Left colon (tissue), 2 donors: ENCODE measurements around the gene BRD2. TPM values are rescaled to one million over a fixed set of nuclear protein-coding genes. Genes with fewer than 3 reads are reported as not detected.
"Not testable (repeated sequence)": the region's sequence is repeated elsewhere in the genome, so short reads cannot be mapped to it uniquely, and the experiment has no call there.

ENCODE experiments used
- ATAC-seq: fragments of 200-7000 bp; cut with Tn5 transposase; one replicate; pipeline ENCODE4 v1.9.1; 2020; ENCODE audit warnings: mild to moderate bottlenecking, moderate library complexity
- DNase-seq, 2 donors: peaks; one replicate each; pipeline ENCODE4 v3.0.0-alpha.2; 2020
- intact Hi-C, 2 donors: fragments of 100-400 bp; cut with DNase I in 1 of 2; cut with micrococcal nuclease in 1 of 2; formaldehyde crosslinking; loops; one replicate each; pipeline versions ENCODE4 v1.11.2 to v1.14.0; 2022; cut with DNase I, micrococcal nuclease
- long read RNA-seq: library from polyadenylated mRNA; unstranded; transcript quantifications from one replicate; pipeline ENCODE4 v2.0.0, GENCODE V29; 2021
- total RNA-seq, 2 donors: library from RNA; stranded (reverse); fragmentation: NEBNext Ultra II Directional; extraction: Animal tissue kit (Norgen Biotek cat#: 25700); gene quantifications; one replicate each; pipeline ENCODE4 v1.2.1, GENCODE V29; 2021
- donor health status: DM: no; HTN: no; CAD: no.
- donor health status: DM: yes; HTN: yes; CAD: no.

The BRD2 gene
- total RNA-seq: 100 to 1,000 TPM; 128 TPM
- long read RNA-seq, transcript BRD2-219 (9 exons, 2,338 nt): major isoform, 16 of 42 reads
- long read RNA-seq, partial matches to known transcripts: 21 of 42 reads
- long read RNA-seq, other reads (novel, unspliced or antisense): 2 of 42 reads

DNA sequence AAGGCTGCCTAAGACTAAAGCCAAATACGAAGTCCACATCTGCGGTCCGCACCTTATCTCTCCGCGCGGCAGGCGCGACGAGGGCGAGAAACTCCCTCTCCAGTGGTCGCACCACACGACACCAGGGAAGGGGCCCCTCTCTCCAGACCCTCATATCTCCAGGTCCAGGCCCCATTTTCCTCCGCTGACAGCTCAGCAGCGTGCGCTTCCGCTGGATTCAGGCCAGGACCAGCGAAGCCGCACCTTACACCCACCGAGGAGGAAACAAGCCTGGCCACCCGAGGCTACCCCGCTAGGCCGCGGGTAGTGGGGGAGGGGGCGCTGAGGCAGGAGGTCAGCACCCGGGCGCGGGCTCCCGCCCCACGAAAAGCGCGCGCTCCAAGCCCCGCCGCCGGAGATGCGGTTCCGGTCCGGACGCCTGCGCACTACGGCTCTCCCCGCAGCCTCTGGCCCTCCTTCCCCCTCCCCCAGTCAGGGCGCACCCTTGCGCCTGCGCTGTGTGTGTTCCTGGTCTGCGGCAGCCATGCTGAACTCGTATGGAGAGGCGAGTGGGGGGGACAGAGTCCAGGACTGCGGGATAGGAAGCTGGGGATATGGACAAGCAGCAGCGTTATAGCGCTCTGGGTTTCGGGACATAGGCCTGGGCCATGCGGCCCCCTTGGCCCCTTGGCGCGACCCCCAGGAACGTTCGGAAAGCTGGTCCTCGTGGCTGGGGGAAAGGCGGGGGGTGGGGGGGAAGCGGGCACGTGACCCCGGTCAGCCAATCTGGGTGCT, at the start of gene BRD2:
BRD2 (plus strand) TSS at position 502 of the 774 bp plus-strand sequence. CDS start 4,305 bp downstream, outside the sequence.
- DNase-seq (peak; percentile 95 to 97), ATAC-seq (peak; percentile 61)
- intact Hi-C loops: no loop called here

- DNase-seq (no peak), ATAC-seq (peak; percentile 66)
- intact Hi-C loops: no loop called here
Observed at GRCh38 chr6:32920715-32921114, 47.7 kb upstream of the BRD2 start.

DNA sequence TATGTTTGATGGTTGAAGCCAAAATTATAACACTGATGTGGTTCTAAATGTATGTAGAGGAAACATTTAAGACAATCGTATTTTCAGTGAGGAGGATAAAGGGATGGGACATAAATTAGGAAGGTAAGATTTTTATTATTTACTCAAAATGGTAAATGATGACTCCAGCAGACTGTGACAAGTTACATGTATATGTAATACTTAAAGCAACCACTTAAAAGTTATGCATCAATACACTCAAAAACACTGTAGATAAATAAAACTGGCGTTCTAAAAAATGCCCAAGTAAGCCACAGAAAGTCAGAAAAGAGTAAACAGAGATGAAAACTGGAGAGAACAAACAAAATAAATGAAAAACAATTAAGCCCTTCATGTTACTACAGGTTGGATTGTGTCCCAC, 46.3 kb upstream of the BRD2 start:
- intact Hi-C loops: no loop called here
- no peak for ATAC-seq
- no peak for DNase-seq

DNA sequence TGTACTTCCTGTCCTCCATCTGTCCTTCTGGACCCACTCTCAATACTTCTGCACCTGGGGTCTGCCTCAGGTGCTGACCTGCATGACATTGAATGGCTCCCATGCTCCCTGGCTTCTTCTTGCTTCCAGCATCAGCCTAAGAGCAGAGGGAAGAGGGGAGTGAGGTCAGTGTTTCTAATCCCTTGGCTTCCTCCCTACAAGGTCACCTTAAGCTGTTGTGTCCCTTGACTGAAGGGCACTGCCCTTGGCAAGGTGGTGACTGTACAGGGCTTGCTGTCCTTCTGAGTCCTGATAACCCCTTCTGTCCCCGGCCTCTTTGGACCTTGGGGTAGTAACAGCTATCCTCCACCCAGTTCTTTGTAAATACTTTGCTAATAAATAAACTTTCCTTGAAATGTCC, 37.2 kb upstream of the BRD2 start:
- intact Hi-C loops: loop anchor here (5.0 to 10.0 kb wide), 3 partner anchors 44 to 54 kb away; no protein-coding TSS in a partner anchor
- DNase-seq (no peak), ATAC-seq (no peak)

GRCh38 chr6:32932132-32932868, 36.1 kb upstream of the BRD2 start:
- no peak for ATAC-seq
- no peak for DNase-seq
- intact Hi-C loops: loop anchor here (5.0 to 10.0 kb wide), 3 partner anchors 45 to 53 kb away; no protein-coding TSS in a partner anchor

- intact Hi-C loops: loop anchor here (5.0 to 10.0 kb wide), 3 partner anchors 46 to 51 kb away; no protein-coding TSS in a partner anchor
- DNase-seq (peak; percentile 65 to 91), ATAC-seq (peak; percentile 79)
Observed at GRCh38 chr6:32933661-32934085, 34.7 kb upstream of the BRD2 start.

DNA sequence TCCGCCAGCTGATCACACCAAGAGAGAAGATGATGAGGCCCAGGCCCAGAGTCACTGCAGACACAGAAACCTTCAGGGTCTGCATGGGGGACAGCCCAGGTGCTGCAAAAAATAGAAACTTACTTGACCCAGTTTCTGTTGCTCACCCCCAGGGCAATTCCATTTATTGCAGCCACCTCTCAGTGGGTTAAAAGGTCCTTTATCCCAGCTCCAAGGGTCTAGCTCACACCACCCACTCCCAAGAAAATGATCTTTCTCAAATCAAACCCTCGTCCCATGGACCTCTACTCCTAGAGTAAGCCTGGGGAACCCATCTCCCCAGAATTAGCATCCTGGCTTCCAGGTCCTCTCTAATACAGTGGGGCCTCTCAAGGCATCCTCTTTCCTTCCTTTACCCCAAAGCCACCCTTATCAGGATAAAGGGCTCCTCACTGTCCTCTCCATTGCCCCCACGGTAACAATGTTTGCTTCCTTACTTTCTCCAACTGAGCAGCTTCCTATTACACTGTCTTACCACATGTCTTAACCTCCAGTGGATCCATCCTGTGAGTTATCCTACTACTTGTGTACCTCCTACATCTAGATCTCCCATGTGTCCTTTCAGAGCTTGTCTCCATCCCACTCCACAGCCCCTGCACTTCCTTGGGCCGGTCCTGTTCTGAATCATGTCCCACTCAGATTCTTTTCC, 32.7 kb upstream of the BRD2 start:
- ATAC-seq: no peak
- intact Hi-C loops: loop anchor here in 1 of 2 donors (10.0 kb wide), 1 partner anchor 49 kb away; no protein-coding TSS in a partner anchor
- DNase-seq: no peak

- ATAC-seq (no peak), DNase-seq (no peak)
- intact Hi-C loops: loop anchor here in 1 of 2 donors (10.0 kb wide), 1 partner anchor 48 kb away; no protein-coding TSS in a partner anchor
Observed at GRCh38 chr6:32936239-32937152, 31.9 kb upstream of the BRD2 start.

GRCh38 chr6:32937230-32937633, 31.2 kb upstream of the BRD2 start:
- ATAC-seq: no peak
- no peak for DNase-seq
- intact Hi-C loops: loop anchor here in 1 of 2 donors (10.0 kb wide), 1 partner anchor 48 kb away; no protein-coding TSS in a partner anchor

DNA sequence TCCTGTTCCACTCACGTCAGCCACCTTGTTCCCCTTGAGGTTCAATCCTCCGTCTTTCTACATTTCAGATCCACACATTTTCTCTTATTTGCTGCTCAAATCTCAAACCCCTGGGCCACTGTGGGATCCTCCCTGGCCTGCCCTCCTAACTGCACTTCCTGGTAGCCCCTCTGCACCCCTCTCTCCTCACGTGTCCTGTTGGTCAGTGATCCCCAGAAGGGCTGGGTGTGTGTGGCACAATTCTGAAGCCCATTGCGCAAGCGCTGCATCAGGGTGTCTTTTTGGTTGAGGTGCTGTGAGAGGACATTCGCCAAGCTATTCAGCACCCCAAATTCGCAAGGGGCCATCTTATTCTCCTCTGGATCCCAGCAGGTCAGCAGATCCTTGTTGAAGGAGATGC, 29.9 kb upstream of the BRD2 start:
- ATAC-seq (no peak), DNase-seq (no peak)
- intact Hi-C loops: loop anchor here in 1 of 2 donors (10.0 kb wide), 1 partner anchor 46 kb away; no protein-coding TSS in a partner anchor

DNA sequence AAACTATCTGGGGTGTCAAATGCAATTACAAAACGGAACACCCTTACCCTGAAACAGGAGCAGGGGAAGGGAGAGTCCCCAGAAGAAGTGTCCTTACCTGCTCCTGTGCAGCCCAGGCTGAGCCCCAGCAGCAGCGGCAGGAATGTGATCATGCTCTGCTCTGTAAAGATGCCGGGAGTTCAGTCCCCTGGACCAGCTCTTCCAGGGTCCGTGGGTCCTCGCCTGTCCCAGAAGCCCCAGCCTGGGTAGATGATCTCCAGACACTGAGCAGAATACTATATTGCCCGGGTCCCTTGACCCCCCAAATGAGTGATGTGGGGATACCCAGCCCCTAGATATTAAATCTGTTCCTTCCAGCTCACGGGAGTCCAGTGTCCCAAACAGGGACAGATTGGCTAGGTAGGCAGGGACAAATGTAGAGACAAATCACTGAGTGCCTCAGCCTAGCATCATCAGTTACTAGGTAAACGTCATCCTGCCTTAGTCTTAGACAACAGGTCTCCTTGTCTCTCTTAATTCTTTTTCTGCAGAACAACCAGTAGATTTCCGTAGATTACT, 27.7 kb upstream of the BRD2 start, which contains the start of gene HLA-DMB:
HLA-DMB (minus strand) TSS at position 373 of the 558 bp plus-strand sequence; CDS start at position 152, 221 bp downstream.
- peak; percentile 82 for ATAC-seq
- intact Hi-C loops: no loop called here
- DNase-seq: no peak

- ATAC-seq: no peak
- no peak for DNase-seq
- intact Hi-C loops: no loop called here
Observed at GRCh38 chr6:32941214-32941768, 27.1 kb upstream of the BRD2 start.

DNA sequence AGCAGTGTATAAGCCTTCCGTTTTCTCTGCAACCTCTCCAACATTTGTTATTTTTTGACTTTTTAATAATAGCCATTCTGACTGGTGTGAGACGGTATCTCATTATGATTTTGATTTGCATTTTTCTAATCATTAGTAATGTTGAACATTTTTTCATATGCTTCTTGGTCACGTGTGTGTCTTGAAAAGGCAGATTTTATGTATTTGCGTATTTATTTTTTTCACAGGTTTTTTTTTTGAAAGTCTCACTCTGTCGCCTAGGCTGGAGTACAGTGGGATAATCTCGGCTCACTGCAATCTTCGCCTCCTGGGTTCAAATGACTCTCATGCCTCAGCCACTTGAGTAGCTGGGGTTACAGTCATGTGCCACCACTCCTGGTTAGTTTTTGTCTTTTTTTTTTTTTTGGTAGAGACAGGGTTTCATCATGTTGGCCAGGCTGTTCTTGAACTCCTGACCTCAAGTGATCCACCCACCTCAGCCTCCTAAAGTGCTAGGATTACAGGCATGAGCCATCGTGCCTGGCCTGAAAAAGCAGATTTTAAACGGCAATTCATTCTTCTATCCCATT, 25.8 kb upstream of the BRD2 start:
- DNase-seq, intact Hi-C loops, ATAC-seq: not testable (repeated sequence)

DNA sequence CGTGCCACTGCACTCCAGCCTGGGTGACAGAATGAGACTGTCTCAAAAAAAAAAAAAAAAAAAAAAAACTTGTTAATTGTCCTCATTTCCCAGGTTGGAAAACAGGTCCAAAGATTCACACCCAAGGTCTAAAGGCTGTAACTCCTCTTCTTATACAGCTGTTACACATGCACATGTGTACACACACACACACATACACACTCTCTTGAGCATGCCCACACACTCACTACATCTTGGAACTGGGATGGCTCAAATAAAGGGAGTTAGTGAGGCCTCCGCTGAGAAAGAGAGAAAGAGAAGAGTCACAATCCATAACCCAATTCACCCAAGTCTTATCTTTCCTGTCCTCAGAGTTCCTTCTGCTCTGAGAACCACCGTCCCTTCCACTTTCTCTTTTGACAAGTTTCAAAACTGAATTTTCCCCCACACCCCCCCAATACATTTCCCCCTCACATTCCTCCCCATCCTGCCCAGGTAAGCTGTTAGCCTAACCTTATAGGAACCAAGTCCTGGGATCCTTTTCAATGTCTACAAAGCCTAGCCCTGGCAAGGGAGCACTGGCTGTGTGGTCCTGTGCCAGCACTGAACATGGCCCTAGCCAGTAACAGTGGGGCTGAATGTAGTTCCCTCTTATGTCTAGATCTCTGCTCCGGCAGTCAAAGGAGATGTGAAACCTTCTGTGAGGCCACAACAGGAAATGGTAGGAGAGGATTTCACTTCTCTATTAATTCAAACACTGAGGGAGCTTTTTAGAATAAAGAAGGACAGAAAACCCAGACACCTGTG, 24.3 kb upstream of the BRD2 start:
- peak; percentile 13 for ATAC-seq
- intact Hi-C loops: no loop called here
- DNase-seq: no peak

GRCh38 chr6:32945108-32945760, 23.2 kb upstream of the BRD2 start:
- ATAC-seq: peak; percentile 88
- intact Hi-C loops: no loop called here
- peak; percentile 62 to 67 for DNase-seq
